Middle frontal gyrus (tissue), 1 donor: ENCODE results near the gene HSPG2.
A peak's percentile ranks its signal among the peaks of the same experiment; 100 is the strongest.

Experiments
- DNase-seq: peaks from one replicate; pipeline ENCODE4 v3.0.0-alpha.2; 2015; ENCODE audit warnings: low spot score; ENCODE audit errors: extremely low spot score

Gene HSPG2

DNA sequence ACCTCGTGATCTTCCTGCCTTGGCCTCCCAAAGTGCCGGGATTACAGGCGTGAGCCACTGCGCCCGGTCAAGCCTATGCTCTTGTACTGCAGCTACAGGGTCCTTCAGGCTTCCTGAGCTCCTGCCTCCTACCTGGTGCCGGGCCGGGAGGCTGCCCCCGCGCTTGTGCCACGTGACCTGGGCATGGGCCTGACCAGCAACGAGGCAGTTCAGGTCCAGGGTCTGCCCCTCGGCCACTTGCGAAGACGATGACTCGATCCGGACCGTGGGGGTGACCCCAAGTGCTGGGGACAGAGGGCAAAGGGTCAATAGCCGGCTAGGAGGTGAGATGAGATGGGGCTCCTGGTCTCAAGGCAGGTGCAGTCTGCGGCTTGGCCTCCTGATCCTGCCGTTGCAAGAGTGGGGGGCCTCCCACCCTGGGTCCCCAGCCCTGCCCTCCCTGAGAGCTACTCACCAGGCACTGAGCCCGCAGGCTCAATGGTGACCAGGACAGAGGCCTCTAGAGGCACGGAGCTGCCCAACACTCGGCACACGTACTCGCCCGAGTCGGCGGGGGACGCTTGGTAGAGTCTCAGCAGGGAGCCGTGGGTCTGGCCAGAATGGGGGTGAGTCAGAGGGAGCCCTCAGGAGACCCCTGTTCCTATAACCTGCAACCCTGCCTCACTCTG, 87.1 kb downstream of the HSPG2 start:
- DNase-seq = no peak

GRCh38 chr1:21848524-21849174, 88.5 kb downstream of the HSPG2 start:
- no peak for DNase-seq

DNA sequence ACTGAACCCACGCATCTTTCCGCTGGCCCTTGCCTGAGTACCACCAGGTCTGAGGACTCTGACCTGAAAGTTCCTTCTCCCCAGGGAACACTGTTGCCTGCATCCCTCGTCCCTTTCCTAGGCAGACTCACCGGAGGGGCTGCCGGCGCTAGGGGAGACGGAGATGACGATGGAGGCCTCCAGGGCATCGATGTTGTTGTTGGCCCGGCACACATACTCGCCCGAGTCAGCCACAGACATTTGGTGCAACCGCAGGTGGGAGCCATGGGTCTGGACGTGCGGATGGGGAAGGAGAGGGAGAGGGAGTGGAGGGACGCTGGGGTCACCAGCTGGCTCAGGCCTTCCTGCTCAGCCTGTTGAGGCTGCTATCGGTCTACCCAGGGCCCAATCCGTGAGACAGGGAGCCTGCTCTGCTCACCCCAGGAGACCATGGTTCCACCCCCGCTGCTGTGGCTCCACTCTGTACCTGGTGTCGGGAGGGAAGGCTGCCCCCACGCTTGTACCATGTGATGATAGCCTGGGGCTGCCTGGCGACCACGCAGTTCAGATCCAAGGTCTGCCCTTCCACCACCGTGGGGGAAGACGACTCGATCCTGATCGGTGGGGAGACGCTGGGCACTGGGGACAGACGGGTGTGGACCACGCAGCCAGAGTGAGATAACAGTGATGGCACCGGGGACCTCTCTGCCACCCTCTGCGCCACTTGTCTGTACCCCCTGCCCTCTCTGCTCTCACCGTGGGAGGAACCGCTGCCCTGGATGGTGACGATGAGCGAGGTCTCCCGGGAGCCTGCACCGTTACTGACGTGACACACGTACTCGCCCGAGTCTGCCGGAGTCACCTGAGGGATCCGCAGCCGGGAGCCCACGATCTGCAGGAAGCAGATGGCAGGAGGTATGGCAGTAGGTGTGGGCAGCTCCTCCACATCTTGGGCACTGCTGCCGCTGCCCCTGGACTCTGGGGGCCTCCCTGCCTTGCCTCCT, 89.6 kb downstream of the HSPG2 start:
- DNase-seq = no peak

- DNase-seq = no peak
Observed at GRCh38 chr1:21845646-21846641, 91.2 kb downstream of the HSPG2 start.

DNA sequence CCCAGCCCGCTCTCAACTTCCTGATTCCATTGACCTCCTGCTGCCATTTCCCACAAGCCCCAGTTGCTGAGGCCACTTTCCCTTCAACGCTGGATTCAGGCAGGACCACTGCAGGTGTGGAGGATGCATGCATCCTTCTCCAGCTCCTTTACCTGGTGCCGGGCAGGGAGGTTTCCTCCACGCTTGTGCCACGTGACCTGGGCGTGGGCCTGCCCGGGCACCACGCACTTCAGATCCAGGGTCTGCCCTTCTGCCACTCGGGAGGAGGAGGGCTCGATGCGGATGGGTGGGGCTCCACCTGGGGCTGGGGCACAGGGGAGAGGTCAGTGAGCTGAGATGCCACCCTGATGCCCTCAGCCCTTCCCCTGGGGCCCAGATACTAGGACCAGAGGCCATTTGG, 93.1 kb downstream of the HSPG2 start:
- no peak for DNase-seq

- no peak for DNase-seq
Observed at GRCh38 chr1:21843208-21843607, 93.9 kb downstream of the HSPG2 start.

DNA sequence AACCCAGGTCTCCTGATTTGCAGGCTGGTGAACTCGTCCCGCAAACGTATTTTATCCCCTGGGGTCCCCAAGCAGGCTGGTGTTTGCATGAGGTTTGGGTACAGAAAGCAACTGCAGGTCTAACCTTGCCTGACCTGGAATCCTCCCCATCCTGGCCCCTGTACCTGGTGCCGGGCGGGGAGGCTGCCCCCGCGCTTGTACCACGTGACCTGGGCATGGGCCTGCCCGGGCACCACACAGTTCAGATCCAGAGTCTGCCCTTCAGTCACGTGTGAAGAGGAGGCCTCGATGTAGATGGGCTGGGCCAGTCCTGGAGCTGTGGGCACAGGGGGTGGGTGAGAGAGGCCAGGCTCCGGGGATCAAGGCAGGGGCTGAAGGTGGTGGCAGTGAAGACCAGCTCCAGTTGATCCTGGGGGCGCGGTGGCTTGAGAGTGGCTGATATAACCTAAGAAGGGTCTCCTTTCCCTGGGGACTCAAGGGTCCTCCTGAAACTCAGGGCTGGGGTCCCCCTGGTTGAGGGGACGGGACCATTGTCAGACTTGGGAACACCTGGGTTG, 94.4 kb downstream of the HSPG2 start:
- no peak for DNase-seq

DNA sequence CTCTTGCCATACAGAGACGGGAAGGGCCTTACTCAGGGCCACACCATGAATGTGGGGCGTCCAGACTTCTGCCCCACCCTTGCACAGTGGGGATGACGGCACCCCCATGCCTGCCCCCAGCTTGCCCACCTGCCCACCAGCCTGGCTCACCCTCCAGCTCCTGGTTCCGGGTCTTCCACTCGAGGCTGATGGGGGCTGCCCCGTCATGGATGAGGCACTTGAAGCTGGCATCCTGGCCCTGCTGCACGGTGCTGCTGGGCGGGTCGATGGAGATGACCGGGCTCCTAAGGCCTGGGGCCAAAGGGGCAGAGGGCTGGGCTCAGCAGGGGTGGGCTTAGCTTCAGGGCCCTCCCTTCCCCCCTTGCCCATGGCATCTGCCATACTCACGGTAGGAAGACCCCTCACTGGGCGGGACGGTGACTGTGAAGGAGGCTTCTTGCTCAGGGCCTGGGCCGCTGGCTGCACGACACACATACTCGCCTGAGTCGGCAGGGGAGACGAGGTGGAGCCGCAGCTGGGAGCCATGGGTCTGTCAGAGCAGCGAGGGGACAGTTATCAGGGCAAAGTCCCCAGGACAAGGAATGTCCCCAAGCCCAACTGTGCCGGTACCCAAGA, 95.2 kb downstream of the HSPG2 start:
- no peak for DNase-seq

- no peak for DNase-seq
Observed at GRCh38 chr1:21840981-21841380, 96.1 kb downstream of the HSPG2 start.

GRCh38 chr1:21839337-21840037, 97.6 kb downstream of the HSPG2 start:
- no peak for DNase-seq

DNA sequence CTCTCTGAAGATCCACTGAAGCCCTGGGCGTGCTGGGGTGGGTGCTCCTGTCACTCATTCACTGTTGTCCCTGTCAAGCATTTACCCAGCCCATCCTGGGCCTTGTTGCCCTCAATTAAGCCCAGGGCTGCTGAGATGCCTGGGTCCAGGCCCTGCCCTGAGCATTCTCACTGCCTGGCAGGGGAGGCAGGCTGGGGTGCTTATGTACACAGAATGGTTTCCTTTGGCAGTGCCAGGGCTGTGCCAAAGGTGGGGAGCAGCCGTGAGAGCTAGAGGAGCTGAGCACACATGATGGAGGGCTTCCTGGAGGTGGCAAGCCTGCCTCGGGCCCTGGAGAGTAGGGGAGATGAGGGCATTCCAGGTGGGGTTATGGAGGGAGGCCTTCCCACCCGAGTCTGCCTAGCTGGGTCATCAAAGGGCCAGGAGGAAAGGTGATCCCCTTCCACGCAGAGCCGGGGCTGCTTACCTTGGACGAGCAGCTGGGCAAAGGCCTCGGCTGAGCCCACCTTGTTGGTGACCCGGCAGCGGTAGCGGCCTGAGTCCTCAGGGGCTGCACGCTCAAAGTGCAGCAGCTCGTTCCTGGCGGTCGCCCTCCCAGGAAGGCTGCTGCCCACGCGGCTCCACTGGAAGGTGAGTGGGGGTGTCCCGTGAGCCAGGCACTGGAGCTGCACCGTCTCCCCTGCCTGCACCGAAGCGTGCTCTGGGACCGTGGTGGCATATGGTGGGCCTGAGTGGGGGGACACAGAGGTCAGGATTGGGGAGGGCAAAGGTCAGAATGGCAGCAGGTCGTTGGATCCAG, 98.6 kb downstream of the HSPG2 start:
- DNase-seq = no peak

- peak; percentile 23 for DNase-seq
Observed at GRCh38 chr1:21837476-21837875, 99.6 kb downstream of the HSPG2 start.

DNA sequence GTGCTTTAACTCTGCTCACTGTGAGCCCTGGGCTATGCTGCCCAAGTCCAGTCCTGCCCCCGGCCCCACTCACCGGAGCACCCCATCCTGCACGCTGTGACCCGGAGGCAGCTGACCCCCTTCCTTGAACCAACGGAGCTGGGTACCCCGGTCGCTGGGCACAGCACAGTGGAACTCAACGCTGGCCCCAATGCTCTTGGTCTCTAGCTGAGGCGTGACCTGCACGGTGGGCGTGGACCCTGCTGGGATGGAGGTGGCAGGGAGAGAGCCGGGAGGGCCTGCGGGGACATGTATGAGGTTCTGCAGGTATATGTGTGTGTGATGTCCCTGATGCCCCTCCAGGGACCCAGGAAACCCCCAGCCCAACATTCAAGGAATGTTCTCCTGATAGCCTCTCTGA, 100.4 kb downstream of the HSPG2 start:
- DNase-seq = no peak

DNA sequence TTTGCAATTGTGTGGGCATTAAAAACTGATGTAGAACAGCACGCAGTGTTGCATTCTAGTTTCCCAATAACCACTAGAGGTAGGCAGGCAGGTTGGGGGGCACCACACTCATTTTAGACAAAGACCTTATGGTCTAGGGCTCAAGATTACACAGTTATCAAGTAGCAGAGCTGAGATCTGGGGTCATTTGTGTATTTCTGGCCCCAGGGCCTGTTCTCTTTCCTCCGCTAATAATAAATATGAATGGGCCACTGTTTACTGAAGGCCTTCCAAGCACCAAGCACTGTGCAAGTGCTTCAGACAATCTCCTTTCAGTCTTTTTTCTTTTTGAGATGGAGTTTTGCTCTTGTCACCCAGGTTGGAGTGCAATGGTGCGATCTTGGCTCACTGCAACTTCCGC, 101.1 kb downstream of the HSPG2 start:
- DNase-seq = no peak

GRCh38 chr1:21834666-21835065, 102.4 kb downstream of the HSPG2 start:
- DNase-seq = no peak

- DNase-seq = no peak
Observed at GRCh38 chr1:21834094-21834493, 103.0 kb downstream of the HSPG2 start.

DNA sequence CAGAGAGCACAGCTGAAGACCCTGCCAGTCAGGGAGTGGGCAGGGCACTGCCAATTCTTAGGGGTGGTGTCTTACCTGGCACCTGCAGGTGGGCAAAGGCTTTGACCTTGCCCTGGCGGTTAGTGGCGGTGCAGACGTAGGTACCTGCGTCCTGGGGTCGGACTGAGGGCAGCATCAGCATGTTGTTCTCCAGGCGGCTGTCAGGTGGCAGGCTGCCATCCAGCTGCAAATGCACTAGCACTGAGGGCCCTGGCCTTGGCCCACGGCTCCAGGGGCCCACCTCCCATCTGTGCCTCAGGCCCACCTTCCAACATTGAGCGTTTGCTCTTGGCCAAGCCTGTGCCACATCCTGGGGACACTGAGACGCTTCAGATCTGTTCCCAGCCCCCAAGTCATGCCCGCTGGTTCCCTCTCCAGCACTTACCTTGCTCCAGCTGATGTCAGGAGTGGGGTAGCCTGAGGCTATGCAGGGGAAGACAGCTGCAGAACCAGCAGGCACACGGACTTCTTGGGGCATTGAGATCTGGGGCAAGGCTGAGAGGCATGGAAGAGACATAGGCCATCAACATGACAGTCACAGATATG, 103.6 kb downstream of the HSPG2 start:
- DNase-seq = no peak

GRCh38 chr1:21831454-21831970, 105.6 kb downstream of the HSPG2 start:
- no peak for DNase-seq
